Glomerular visceral epithelial cell (primary cell): ENCODE data around the gene ZNF316.
"Not testable (repeated sequence)": the region's sequence is repeated elsewhere in the genome, so short reads cannot be mapped to it uniquely, and the experiment has no call there.

ENCODE experiments used
- DNase-seq: peaks from one replicate; pipeline ENCODE4 v3.0.0-alpha.2; 2016; ENCODE audit errors: extremely low spot score

Gene ZNF316

GRCh38 chr7:6647080-6647479, 10.0 kb downstream of the ZNF316 start:
- DNase-seq = no peak

GRCh38 chr7:6647541-6647940, 10.4 kb downstream of the ZNF316 start:
- no peak for DNase-seq

- DNase-seq = no peak
Measured at GRCh38 chr7:6648066-6648814, 11.1 kb downstream of the ZNF316 start.

GRCh38 chr7:6648815-6649104, 11.6 kb downstream of the ZNF316 start:
- no peak for DNase-seq

GRCh38 chr7:6649241-6649961, 12.3 kb downstream of the ZNF316 start:
- DNase-seq = no peak

- no peak for DNase-seq
Measured at GRCh38 chr7:6650086-6650485, 13.0 kb downstream of the ZNF316 start.

- no peak for DNase-seq
Measured at GRCh38 chr7:6650521-6651011, 13.4 kb downstream of the ZNF316 start.

- DNase-seq = no peak
Measured at GRCh38 chr7:6651851-6652445, 14.8 kb downstream of the ZNF316 start.

GRCh38 chr7:6652446-6653011, 15.4 kb downstream of the ZNF316 start:
- no peak for DNase-seq

- no peak for DNase-seq
Measured at GRCh38 chr7:6653071-6654003, 16.2 kb downstream of the ZNF316 start.

GRCh38 chr7:6654113-6654841, 17.2 kb downstream of the ZNF316 start:
- no peak for DNase-seq

- DNase-seq = no peak
Measured at GRCh38 chr7:6654842-6655610, 17.9 kb downstream of the ZNF316 start.

- DNase-seq = no peak
Measured at GRCh38 chr7:6655636-6656385, 18.7 kb downstream of the ZNF316 start.

- no peak for DNase-seq
Measured at GRCh38 chr7:6656413-6656812, 19.3 kb downstream of the ZNF316 start.

GRCh38 chr7:6658618-6659345, 21.7 kb downstream of the ZNF316 start:
- no peak for DNase-seq

- DNase-seq = not testable (repeated sequence)
Measured at GRCh38 chr7:6670851-6671250, 33.7 kb downstream of the ZNF316 start.

- DNase-seq = no peak
Measured at GRCh38 chr7:6675807-6676405, 38.8 kb downstream of the ZNF316 start.

- DNase-seq = no peak
Measured at GRCh38 chr7:6680146-6680545, 43.0 kb downstream of the ZNF316 start.
